Liver (tissue), 9 donors: ENCODE measurements around the gene ZNF454. TPM values are rescaled to one million over a fixed set of nuclear protein-coding genes. Genes with fewer than 3 reads are reported as not detected.

Experiments
- DNase-seq: peaks from one replicate; pipeline ENCODE4 v3.0.0-alpha.2; 2017; ENCODE audit warnings: low spot score
- H3K27ac ChIP-seq, 2 donors: one replicate each; pipeline ENCODE4 v1.7.0; 2013; ENCODE audit warnings: inconsistent platforms in 2 of 2, low read length in 2 of 2, control low read depth in 1 of 2, low read depth in 1 of 2, mild to moderate bottlenecking in 1 of 2
- H3K27me3 ChIP-seq, 4 donors: one replicate each; pipeline versions ENCODE4 v1.6.1 to v1.7.0; 2013; ENCODE audit warnings: low read length in 3 of 4, inconsistent platforms in 1 of 4, mild to moderate bottlenecking in 1 of 4, moderate library complexity in 1 of 4; ENCODE audit not compliant: control insufficient read depth in 4 of 4, insufficient read depth in 4 of 4
- H3K36me3 ChIP-seq, 4 donors: one replicate each; pipeline versions ENCODE4 v1.6.1 to v1.7.0; 2013; ENCODE audit warnings: low read length in 3 of 4, mild to moderate bottlenecking in 3 of 4, low read depth in 1 of 4, moderate library complexity in 1 of 4; ENCODE audit not compliant: control insufficient read depth in 4 of 4, insufficient read depth in 3 of 4
- H3K4me1 ChIP-seq, 4 donors: one replicate each; pipeline versions ENCODE4 v1.6.1 to v1.7.0; 2013; ENCODE audit warnings: low read length in 3 of 4, mild to moderate bottlenecking in 3 of 4, moderate library complexity in 1 of 4; ENCODE audit not compliant: control insufficient read depth in 4 of 4, insufficient read depth in 4 of 4
- H3K4me3 ChIP-seq, 3 donors: one replicate each; pipeline versions ENCODE4 v1.6.1 to v1.7.0; 2013; ENCODE audit warnings: low read length in 3 of 3, control low read depth in 1 of 3, low read depth in 1 of 3, mild to moderate bottlenecking in 1 of 3
- H3K9ac ChIP-seq, 2 donors: one replicate each; pipeline ENCODE4 v1.7.0; 2013; ENCODE audit warnings: low read length in 2 of 2, mild to moderate bottlenecking in 2 of 2, moderate library complexity in 2 of 2, control low read depth in 1 of 2, low read depth in 1 of 2
- H3K9me3 ChIP-seq, 4 donors: one replicate each; pipeline versions ENCODE4 v1.6.1 to v1.7.0; 2013; ENCODE audit warnings: low read length in 3 of 4; ENCODE audit not compliant: control insufficient read depth in 4 of 4
- EGR1 ChIP-seq, 2 donors: IDR thresholded peaks; 2 replicates each; pipeline ENCODE4 v1.6.1; 2016 to 2018; ENCODE audit warnings: antibody characterized with exemption in 2 of 2, low read depth in 2 of 2
- FOXA1 ChIP-seq: IDR thresholded peaks from 2 replicates; pipeline ENCODE4 v1.6.1; 2016; ENCODE audit warnings: antibody characterized with exemption
- FOXA2 ChIP-seq: IDR thresholded peaks from 2 replicates; pipeline ENCODE4 v1.6.1; 2016; ENCODE audit warnings: antibody characterized with exemption
- GABPA ChIP-seq, 2 donors: IDR thresholded peaks in 1 of 2; conservative IDR thresholded peaks in 1 of 2; 2 replicates each; pipeline ENCODE4 v1.6.1; 2016; ENCODE audit warnings: antibody characterized with exemption in 2 of 2, mild to moderate bottlenecking in 1 of 2, moderate library complexity in 1 of 2
- HNF4A ChIP-seq, 2 donors: conservative IDR thresholded peaks; 2 replicates each; pipeline ENCODE4 v1.6.1; 2016; ENCODE audit warnings: antibody characterized with exemption in 2 of 2, mild to moderate bottlenecking in 2 of 2
- HNF4G ChIP-seq: IDR thresholded peaks from 2 replicates; pipeline ENCODE4 v1.6.1; 2016; ENCODE audit warnings: antibody characterized with exemption
- JUND ChIP-seq, 2 donors: IDR thresholded peaks; 2 replicates each; pipeline ENCODE4 v1.6.1; 2016; ENCODE audit warnings: antibody characterized with exemption in 2 of 2
- MAX ChIP-seq: IDR thresholded peaks from 2 replicates; pipeline ENCODE4 v1.6.1; 2016; ENCODE audit warnings: antibody characterized with exemption
- NR2F2 ChIP-seq: IDR thresholded peaks from 2 replicates; pipeline ENCODE4 v1.6.1; 2016; ENCODE audit warnings: antibody characterized with exemption
- RAD21 ChIP-seq, 2 donors: IDR thresholded peaks; 2 replicates each; pipeline ENCODE4 v1.6.1; 2016; ENCODE audit warnings: antibody characterized with exemption in 2 of 2, mild to moderate bottlenecking in 2 of 2
- RXRA ChIP-seq, 2 donors: IDR thresholded peaks; 2 replicates each; pipeline ENCODE4 v1.6.1; 2017 to 2018; ENCODE audit warnings: antibody characterized with exemption in 2 of 2, mild to moderate bottlenecking in 1 of 2
- SP1 ChIP-seq: IDR thresholded peaks from 2 replicates; pipeline ENCODE4 v1.6.1; 2018; ENCODE audit warnings: antibody characterized with exemption, mild to moderate bottlenecking
- TAF1 ChIP-seq: conservative IDR thresholded peaks from 2 replicates; pipeline ENCODE4 v1.6.1; 2016; ENCODE audit warnings: antibody characterized with exemption, mild to moderate bottlenecking
- YY1 ChIP-seq: IDR thresholded peaks from 2 replicates; pipeline ENCODE4 v1.6.1; 2016; ENCODE audit warnings: antibody characterized with exemption, mild to moderate bottlenecking
- WGBS: extraction: QIAGEN DNeasy Blood & Tissue Kit; methylation state at CpG from one replicate; pipeline ENCODE4 v1.1.7; 2013; 5-methylcytosine and 5-hydroxymethylcytosine counted together
- polyA plus RNA-seq, 2 donors: library from polyadenylated mRNA; stranded (reverse) in 1 of 2; unstranded in 1 of 2; fragments of 200-250 nt in 1 of 2; fragments of >200 nt in 1 of 2; fragmentation: Nextera tagmentation in 1 of 2; extraction: Ambion mirVana in 1 of 2; gene quantifications; one replicate each; pipeline versions ENCODE4 v1.2.1 to v1.2.3, GENCODE V29; 2013 to 2015
- total RNA-seq, 2 donors: library from RNA; depleted of rRNA; stranded (reverse); fragments of >200 nt; gene quantifications; one replicate each; pipeline ENCODE4 v1.2.3, GENCODE V29; 2014
- TF ChIP-seq, protein P1 (sequence below): IDR thresholded peaks from 2 replicates; pipeline ENCODE4 v1.6.1; 2016; ENCODE audit warnings: antibody characterized with exemption, mild to moderate bottlenecking
- TF ChIP-seq, protein P2 (sequence below): IDR thresholded peaks from 2 replicates; pipeline ENCODE4 v1.6.1; 2016; ENCODE audit warnings: antibody characterized with exemption
- TF ChIP-seq, protein P3 (sequence below): fragments of 150-350 bp; IDR thresholded peaks from 2 replicates; pipeline ENCODE4 v1.5.1; 2017; ENCODE audit warnings: improper control_type of control experiment, low read depth, low read length; ENCODE audit not compliant: missing input control
- donor health status: healthy.
- donor health status: healthy.
- donor health status: healthy.
- donor health status: healthy.
- donor health status: healthy.

The ZNF454 gene
- total and polyA plus RNA-seq, 4 donors = 0.09 to 0.50 (median 0.27) TPM

DNA sequence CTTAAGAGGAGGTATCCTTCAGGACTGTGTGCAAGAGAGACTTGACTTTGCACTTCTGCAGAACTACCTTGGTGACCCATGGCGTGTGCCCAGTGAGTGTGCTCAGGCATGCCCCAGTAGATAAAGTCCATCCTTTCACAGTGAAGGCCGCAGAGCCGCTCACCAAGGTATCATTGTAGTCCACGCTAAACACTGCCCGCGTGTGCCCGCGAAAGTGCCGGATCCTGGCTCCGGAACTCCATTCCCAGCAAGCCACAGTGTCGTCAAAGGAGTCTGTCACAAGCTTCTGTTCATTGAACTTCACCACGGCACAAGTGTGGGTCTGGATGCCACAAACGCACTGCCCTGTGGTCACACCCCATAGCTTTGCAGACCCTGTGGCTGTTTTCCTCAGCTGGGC is 57.4 kb downstream of the ZNF454 start (continued):
- TF ChIP-seq, protein P1, sequence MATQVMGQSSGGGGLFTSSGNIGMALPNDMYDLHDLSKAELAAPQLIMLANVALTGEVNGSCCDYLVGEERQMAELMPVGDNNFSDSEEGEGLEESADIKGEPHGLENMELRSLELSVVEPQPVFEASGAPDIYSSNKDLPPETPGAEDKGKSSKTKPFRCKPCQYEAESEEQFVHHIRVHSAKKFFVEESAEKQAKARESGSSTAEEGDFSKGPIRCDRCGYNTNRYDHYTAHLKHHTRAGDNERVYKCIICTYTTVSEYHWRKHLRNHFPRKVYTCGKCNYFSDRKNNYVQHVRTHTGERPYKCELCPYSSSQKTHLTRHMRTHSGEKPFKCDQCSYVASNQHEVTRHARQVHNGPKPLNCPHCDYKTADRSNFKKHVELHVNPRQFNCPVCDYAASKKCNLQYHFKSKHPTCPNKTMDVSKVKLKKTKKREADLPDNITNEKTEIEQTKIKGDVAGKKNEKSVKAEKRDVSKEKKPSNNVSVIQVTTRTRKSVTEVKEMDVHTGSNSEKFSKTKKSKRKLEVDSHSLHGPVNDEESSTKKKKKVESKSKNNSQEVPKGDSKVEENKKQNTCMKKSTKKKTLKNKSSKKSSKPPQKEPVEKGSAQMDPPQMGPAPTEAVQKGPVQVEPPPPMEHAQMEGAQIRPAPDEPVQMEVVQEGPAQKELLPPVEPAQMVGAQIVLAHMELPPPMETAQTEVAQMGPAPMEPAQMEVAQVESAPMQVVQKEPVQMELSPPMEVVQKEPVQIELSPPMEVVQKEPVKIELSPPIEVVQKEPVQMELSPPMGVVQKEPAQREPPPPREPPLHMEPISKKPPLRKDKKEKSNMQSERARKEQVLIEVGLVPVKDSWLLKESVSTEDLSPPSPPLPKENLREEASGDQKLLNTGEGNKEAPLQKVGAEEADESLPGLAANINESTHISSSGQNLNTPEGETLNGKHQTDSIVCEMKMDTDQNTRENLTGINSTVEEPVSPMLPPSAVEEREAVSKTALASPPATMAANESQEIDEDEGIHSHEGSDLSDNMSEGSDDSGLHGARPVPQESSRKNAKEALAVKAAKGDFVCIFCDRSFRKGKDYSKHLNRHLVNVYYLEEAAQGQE = no peak

DNA sequence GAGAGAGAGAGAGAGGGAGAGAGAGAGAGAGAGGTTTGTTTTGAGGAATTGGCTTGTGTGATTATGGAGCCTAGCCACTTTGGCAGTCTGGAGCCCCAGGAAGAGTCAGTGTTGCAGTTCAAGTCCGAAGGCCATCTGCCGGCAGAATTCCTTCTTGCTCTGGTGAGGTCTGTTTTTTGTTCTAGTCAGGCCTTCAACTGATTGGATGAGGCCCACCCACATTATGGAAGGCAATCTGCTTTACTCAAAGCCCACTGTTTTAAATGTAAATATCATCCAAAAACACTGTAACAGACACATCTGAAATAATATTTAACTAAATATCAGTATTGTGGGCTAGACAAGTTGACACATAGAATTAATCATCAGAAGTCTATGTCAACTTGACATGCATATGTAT is 65.6 kb downstream of the ZNF454 start:
- no peak for DNase-seq
- no peaks in the 10 kb centered on the region for H3K27me3 ChIP-seq
- H3K9me3 ChIP-seq = peaks cover 5 to 16% (median 12%) of the 10 kb centered on the region in 4 donors
- no peak for TF ChIP-seq JUND (IDR thresholded peaks at IDR 0.05)
- no peak for TF ChIP-seq HNF4A (conservative IDR thresholded peaks at IDR 0.05)
- TF ChIP-seq, protein P2, sequence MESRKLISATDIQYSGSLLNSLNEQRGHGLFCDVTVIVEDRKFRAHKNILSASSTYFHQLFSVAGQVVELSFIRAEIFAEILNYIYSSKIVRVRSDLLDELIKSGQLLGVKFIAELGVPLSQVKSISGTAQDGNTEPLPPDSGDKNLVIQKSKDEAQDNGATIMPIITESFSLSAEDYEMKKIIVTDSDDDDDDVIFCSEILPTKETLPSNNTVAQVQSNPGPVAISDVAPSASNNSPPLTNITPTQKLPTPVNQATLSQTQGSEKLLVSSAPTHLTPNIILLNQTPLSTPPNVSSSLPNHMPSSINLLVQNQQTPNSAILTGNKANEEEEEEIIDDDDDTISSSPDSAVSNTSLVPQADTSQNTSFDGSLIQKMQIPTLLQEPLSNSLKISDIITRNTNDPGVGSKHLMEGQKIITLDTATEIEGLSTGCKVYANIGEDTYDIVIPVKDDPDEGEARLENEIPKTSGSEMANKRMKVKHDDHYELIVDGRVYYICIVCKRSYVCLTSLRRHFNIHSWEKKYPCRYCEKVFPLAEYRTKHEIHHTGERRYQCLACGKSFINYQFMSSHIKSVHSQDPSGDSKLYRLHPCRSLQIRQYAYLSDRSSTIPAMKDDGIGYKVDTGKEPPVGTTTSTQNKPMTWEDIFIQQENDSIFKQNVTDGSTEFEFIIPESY = no peak
- no peak for TF ChIP-seq TAF1
- TF ChIP-seq, protein P1 = no peak
- no peak for TF ChIP-seq GABPA (IDR thresholded peaks at IDR 0.05 in 1 of 2, conservative IDR thresholded peaks at IDR 0.05 in 1 of 2)
- TF ChIP-seq HNF4G = no peak
- TF ChIP-seq FOXA2 = no peak
- TF ChIP-seq, protein P3, sequence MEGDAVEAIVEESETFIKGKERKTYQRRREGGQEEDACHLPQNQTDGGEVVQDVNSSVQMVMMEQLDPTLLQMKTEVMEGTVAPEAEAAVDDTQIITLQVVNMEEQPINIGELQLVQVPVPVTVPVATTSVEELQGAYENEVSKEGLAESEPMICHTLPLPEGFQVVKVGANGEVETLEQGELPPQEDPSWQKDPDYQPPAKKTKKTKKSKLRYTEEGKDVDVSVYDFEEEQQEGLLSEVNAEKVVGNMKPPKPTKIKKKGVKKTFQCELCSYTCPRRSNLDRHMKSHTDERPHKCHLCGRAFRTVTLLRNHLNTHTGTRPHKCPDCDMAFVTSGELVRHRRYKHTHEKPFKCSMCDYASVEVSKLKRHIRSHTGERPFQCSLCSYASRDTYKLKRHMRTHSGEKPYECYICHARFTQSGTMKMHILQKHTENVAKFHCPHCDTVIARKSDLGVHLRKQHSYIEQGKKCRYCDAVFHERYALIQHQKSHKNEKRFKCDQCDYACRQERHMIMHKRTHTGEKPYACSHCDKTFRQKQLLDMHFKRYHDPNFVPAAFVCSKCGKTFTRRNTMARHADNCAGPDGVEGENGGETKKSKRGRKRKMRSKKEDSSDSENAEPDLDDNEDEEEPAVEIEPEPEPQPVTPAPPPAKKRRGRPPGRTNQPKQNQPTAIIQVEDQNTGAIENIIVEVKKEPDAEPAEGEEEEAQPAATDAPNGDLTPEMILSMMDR = no peak
- no peak for TF ChIP-seq RAD21 (IDR thresholded peaks at IDR 0.05)
- TF ChIP-seq SP1 = no peak
- TF ChIP-seq RXRA (IDR thresholded peaks at IDR 0.05) = no peak
- TF ChIP-seq EGR1 (IDR thresholded peaks at IDR 0.05; ENCODE audit: low read depth in 2 of 2) = no peak
- TF ChIP-seq NR2F2 = no peak
- no peak for TF ChIP-seq FOXA1
- no peak for TF ChIP-seq YY1
- TF ChIP-seq MAX = no peak
- no peak overlapping the region for H3K27ac ChIP-seq
- no peaks in the 10 kb centered on the region for H3K36me3 ChIP-seq
- 77% methylated on average over 2 of the region's 2 CpGs for WGBS
- no peak overlapping the region for H3K9ac ChIP-seq
- H3K4me3 ChIP-seq = no peak overlapping the region
- H3K4me1 ChIP-seq = no peaks in the 10 kb centered on the region
